HCT116 (cell line): ENCODE results near the gene MYRF. TPM values are rescaled to one million over a fixed set of nuclear protein-coding genes. Genes with fewer than 3 reads are reported as not detected.

Experiments
- ATAC-seq: fragments of 200-7000 bp; cut with Tn5 transposase; 2 replicates; pipeline ENCODE4 v1.9.1; 2020; ENCODE audit warnings: mild to moderate bottlenecking, moderate library complexity
- BruUV-seq: library from RNA; stranded (reverse); fragments of 400-500 nt; replicated peaks from 2 replicates; lab custom pipeline; 2021; lab: Mats Ljungman, UMichigan
- CTCF ChIA-PET: fragments of 300-600 bp; sonication (Branson Sonifier 250); formaldehyde crosslinking; loops from one replicate; lab custom pipeline; 2021; ENCODE audit warnings: antibody characterized with exemption; lab: Charles Lee
- POLR2A ChIA-PET: fragments of 300-600, 350-600 bp; sonication (Branson Sonifier 250); formaldehyde crosslinking; loops from one replicate; lab custom pipeline; 2021; ENCODE audit warnings: antibody characterized with exemption; lab: Charles Lee
- RAD21 ChIA-PET, 2 experiments: fragments of 300-600 bp; sonication (Branson Sonifier 250); formaldehyde crosslinking; loops; one replicate each; lab custom pipeline; 2023; ENCODE audit warnings: low total read pairs in 2 of 2; ENCODE audit not compliant: uncharacterized antibody in 2 of 2, unreplicated experiment in 2 of 2, low non-redundant PET in 1 of 2; lab: Charles Lee
- DNase-seq: peaks from one replicate; pipeline ENCODE4 v3.0.0-alpha.2; 2010; ENCODE audit warnings: low read depth, low spot score
- H2AFZ ChIP-seq: fragments of 200-600 bp; shearing (Covaris generic), sonication (generic); 2 replicates; pipeline ENCODE4 v1.6.1; 2017; ENCODE audit warnings: low read depth, mixed run types, mixed read lengths, antibody characterized with exemption, low read length; ENCODE audit not compliant: poor library complexity, severe bottlenecking
- H3K27ac ChIP-seq: 2 replicates; pipeline ENCODE4 v1.5.1; 2012; ENCODE audit warnings: low read depth, low read length
- H3K27me3 ChIP-seq: fragments of 200-600 bp; sonication (generic); 2 replicates; pipeline ENCODE4 v1.6.1; 2016; ENCODE audit warnings: mixed run types, low read length, mixed read lengths; ENCODE audit not compliant: insufficient read depth
- H3K36me3 ChIP-seq, 2 experiments: fragments of 200-500 bp in 1 of 2; fragments of 200-600 bp in 1 of 2; sonication (Bioruptor generic) in 1 of 2; sonication (generic) in 1 of 2; 2 replicates each; pipeline versions ENCODE4 v1.5.1 to v1.6.1; 2014 to 2016; ENCODE audit warnings: low read length in 2 of 2, inconsistent platforms in 1 of 2, mixed read lengths in 1 of 2, mixed run types in 1 of 2; ENCODE audit not compliant: insufficient read depth in 2 of 2, control insufficient read depth in 1 of 2
- H3K4me1 ChIP-seq, 2 experiments: fragments of 200-600 bp in 1 of 2; sonication (generic) in 1 of 2; 2 replicates each; pipeline versions ENCODE4 v1.5.1 to v1.6.1; 2012 to 2017; ENCODE audit warnings: low read length in 2 of 2, inconsistent platforms in 1 of 2, mild to moderate bottlenecking in 1 of 2, mixed read lengths in 1 of 2, mixed run types in 1 of 2, moderate library complexity in 1 of 2; ENCODE audit not compliant: insufficient read depth in 2 of 2, control insufficient read depth in 1 of 2
- H3K4me2 ChIP-seq: fragments of 200-600 bp; sonication (generic); 2 replicates; pipeline ENCODE4 v1.6.1; 2017; ENCODE audit warnings: mixed run types, low read length, mixed read lengths
- H3K4me3 ChIP-seq, 2 experiments: fragments of 200-600 bp in 1 of 2; sonication (generic) in 1 of 2; replicated peaks in 1 of 2; 2 replicates each; pipeline ENCODE4 v1.5.1; 2011 to 2016; ENCODE audit warnings: low read length in 2 of 2, control low read depth in 1 of 2, low read depth in 1 of 2, mild to moderate bottlenecking in 1 of 2, mixed read lengths in 1 of 2, mixed run types in 1 of 2
- H3K79me2 ChIP-seq: fragments of 200-600 bp; sonication (generic); 2 replicates; pipeline ENCODE4 v1.6.1; 2017; ENCODE audit warnings: mild to moderate bottlenecking, mixed run types, low read length, moderate library complexity, mixed read lengths; ENCODE audit not compliant: insufficient read depth
- H3K9ac ChIP-seq: fragments of 200-600 bp; sonication (generic); 2 replicates; pipeline ENCODE4 v1.6.1; 2016; ENCODE audit warnings: low read length, mixed read lengths
- H3K9me2 ChIP-seq: fragments of 200-600 bp; sonication (generic), shearing (Covaris generic); 2 replicates; pipeline ENCODE4 v1.6.1; 2017; ENCODE audit warnings: mixed run types, mild to moderate bottlenecking, moderate library complexity; ENCODE audit not compliant: insufficient read depth
- H3K9me3 ChIP-seq, 2 experiments: fragments of 200-500 bp in 1 of 2; fragments of 200-600 bp in 1 of 2; sonication (Bioruptor generic) in 1 of 2; sonication (generic) in 1 of 2; 2 replicates each; pipeline ENCODE4 v1.6.1; 2014 to 2017; ENCODE audit warnings: low read length in 2 of 2, mixed read lengths in 2 of 2, inconsistent platforms in 1 of 2, low read depth in 1 of 2, mild to moderate bottlenecking in 1 of 2, mixed run types in 1 of 2, moderate library complexity in 1 of 2; ENCODE audit not compliant: control insufficient read depth in 1 of 2, insufficient read depth in 1 of 2
- H4K20me1 ChIP-seq: fragments of 200-600 bp; sonication (generic), shearing (Covaris generic); 2 replicates; pipeline ENCODE4 v1.6.1; 2017; ENCODE audit warnings: mixed run types, mild to moderate bottlenecking, moderate library complexity; ENCODE audit not compliant: insufficient read depth
- CBX3 ChIP-seq: IDR thresholded peaks from 2 replicates; pipeline ENCODE4 v1.6.1; 2012; ENCODE audit warnings: low read depth
- CEBPB ChIP-seq: IDR thresholded peaks from 2 replicates; pipeline ENCODE4 v1.6.1; 2012; ENCODE audit warnings: low read depth
- EGR1 ChIP-seq: IDR thresholded peaks from 2 replicates; pipeline ENCODE4 v1.6.1; 2012; ENCODE audit warnings: low read depth
- ELF1 ChIP-seq: IDR thresholded peaks from 2 replicates; pipeline ENCODE4 v1.6.1; 2012; ENCODE audit warnings: low read depth, borderline replicate concordance
- MAX ChIP-seq: IDR thresholded peaks from 2 replicates; pipeline ENCODE4 v1.6.1; 2012
- SIN3A ChIP-seq: IDR thresholded peaks from 2 replicates; pipeline ENCODE4 v1.6.1; 2012; ENCODE audit warnings: low read depth
- TCF7L2 ChIP-seq: IDR thresholded peaks from 2 replicates; pipeline ENCODE4 v1.7.0; 2011; ENCODE audit warnings: borderline replicate concordance, inconsistent platforms; ENCODE audit not compliant: insufficient read depth, insufficient read length; ENCODE audit errors: extremely low read depth
- ZBTB33 ChIP-seq: IDR thresholded peaks from 2 replicates; pipeline ENCODE4 v1.6.1; 2011; ENCODE audit warnings: mild to moderate bottlenecking, low read length, moderate library complexity; ENCODE audit not compliant: insufficient replicate concordance; ENCODE audit errors: extremely low read depth
- ZFX ChIP-seq: fragments of 450-650 bp; IDR thresholded peaks from 2 replicates; pipeline ENCODE4 v1.6.1; 2017
- ZNF274 ChIP-seq: fragments of 200-500 bp; sonication (Bioruptor generic); IDR thresholded peaks from 2 replicates; pipeline ENCODE4 v1.6.1; 2014; ENCODE audit warnings: mild to moderate bottlenecking, low read depth, low read length, inconsistent platforms
- intact Hi-C: fragments of 100-400 bp; cut with micrococcal nuclease; formaldehyde crosslinking; loops from 2 replicates; pipeline ENCODE4 v1.10.0; 2022
- total RNA-seq: library from RNA; stranded (reverse); gene quantifications from one replicate; pipeline ENCODE4 v1.2.1, GENCODE V29; 2021; ENCODE audit not compliant: unreplicated experiment
- TF ChIP-seq, protein P1 (sequence below), 3 experiments: fragments of 200-600 bp in 1 of 3; sonication (generic) in 1 of 3; IDR thresholded peaks in 2 of 3; conservative IDR thresholded peaks in 1 of 3; 2 replicates each; pipeline ENCODE4 v1.5.1; 2012 to 2017; ENCODE audit warnings: low read depth in 2 of 3, low read length in 2 of 3, antibody characterized with exemption in 1 of 3, borderline replicate concordance in 1 of 3, control low read depth in 1 of 3, mild to moderate bottlenecking in 1 of 3, mixed read lengths in 1 of 3, mixed run types in 1 of 3, moderate library complexity in 1 of 3; ENCODE audit not compliant: insufficient read depth in 1 of 3
- TF ChIP-seq, protein P2 (sequence below): IDR thresholded peaks from 2 replicates; pipeline ENCODE4 v1.6.1; 2012
- TF ChIP-seq, protein P3 (sequence below): IDR thresholded peaks from 2 replicates; pipeline ENCODE4 v1.6.1; 2012; ENCODE audit warnings: low read depth

The MYRF gene
- total RNA-seq, 1 experiment from 2014 or later, result 52.3 TPM

- no TSS peak for BruUV-seq
- no peak overlapping the region for H3K27ac ChIP-seq
- H3K4me3 ChIP-seq, result no peak overlapping the region
- TF ChIP-seq, protein P1, sequence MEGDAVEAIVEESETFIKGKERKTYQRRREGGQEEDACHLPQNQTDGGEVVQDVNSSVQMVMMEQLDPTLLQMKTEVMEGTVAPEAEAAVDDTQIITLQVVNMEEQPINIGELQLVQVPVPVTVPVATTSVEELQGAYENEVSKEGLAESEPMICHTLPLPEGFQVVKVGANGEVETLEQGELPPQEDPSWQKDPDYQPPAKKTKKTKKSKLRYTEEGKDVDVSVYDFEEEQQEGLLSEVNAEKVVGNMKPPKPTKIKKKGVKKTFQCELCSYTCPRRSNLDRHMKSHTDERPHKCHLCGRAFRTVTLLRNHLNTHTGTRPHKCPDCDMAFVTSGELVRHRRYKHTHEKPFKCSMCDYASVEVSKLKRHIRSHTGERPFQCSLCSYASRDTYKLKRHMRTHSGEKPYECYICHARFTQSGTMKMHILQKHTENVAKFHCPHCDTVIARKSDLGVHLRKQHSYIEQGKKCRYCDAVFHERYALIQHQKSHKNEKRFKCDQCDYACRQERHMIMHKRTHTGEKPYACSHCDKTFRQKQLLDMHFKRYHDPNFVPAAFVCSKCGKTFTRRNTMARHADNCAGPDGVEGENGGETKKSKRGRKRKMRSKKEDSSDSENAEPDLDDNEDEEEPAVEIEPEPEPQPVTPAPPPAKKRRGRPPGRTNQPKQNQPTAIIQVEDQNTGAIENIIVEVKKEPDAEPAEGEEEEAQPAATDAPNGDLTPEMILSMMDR (IDR thresholded peaks at IDR 0.05 in 2 of 3, conservative IDR thresholded peaks at IDR 0.05 in 1 of 3; ENCODE audit: borderline replicate concordance in 1 of 3, insufficient read depth in 1 of 3, low read depth in 2 of 3, low read length in 2 of 3), result no peak
- no peak for TF ChIP-seq ZFX
- TF ChIP-seq, protein P2, sequence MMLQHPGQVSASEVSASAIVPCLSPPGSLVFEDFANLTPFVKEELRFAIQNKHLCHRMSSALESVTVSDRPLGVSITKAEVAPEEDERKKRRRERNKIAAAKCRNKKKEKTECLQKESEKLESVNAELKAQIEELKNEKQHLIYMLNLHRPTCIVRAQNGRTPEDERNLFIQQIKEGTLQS, result no peak
- TF ChIP-seq ELF1, result no peak
- no peak for TF ChIP-seq ZBTB33
- no peak for TF ChIP-seq EGR1
- TF ChIP-seq TCF7L2, result no peak
- no peak for TF ChIP-seq SIN3A
- TF ChIP-seq CEBPB, result no peak
- TF ChIP-seq MAX, result no peak
- TF ChIP-seq CBX3, result no peak
- TF ChIP-seq, protein P3, sequence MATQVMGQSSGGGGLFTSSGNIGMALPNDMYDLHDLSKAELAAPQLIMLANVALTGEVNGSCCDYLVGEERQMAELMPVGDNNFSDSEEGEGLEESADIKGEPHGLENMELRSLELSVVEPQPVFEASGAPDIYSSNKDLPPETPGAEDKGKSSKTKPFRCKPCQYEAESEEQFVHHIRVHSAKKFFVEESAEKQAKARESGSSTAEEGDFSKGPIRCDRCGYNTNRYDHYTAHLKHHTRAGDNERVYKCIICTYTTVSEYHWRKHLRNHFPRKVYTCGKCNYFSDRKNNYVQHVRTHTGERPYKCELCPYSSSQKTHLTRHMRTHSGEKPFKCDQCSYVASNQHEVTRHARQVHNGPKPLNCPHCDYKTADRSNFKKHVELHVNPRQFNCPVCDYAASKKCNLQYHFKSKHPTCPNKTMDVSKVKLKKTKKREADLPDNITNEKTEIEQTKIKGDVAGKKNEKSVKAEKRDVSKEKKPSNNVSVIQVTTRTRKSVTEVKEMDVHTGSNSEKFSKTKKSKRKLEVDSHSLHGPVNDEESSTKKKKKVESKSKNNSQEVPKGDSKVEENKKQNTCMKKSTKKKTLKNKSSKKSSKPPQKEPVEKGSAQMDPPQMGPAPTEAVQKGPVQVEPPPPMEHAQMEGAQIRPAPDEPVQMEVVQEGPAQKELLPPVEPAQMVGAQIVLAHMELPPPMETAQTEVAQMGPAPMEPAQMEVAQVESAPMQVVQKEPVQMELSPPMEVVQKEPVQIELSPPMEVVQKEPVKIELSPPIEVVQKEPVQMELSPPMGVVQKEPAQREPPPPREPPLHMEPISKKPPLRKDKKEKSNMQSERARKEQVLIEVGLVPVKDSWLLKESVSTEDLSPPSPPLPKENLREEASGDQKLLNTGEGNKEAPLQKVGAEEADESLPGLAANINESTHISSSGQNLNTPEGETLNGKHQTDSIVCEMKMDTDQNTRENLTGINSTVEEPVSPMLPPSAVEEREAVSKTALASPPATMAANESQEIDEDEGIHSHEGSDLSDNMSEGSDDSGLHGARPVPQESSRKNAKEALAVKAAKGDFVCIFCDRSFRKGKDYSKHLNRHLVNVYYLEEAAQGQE, result no peak
- TF ChIP-seq ZNF274, result no peak
- peaks cover 3 to 18% of the 10 kb centered on the region in 2 experiments; a peak in 2 of 4 replicates for H3K4me1 ChIP-seq
- H3K79me2 ChIP-seq, result no peaks in the 10 kb centered on the region
- ChIA-PET POLR2A (interaction anchor here (1.1 kb wide), 1 partner anchor 32 kb away, joined by 3 read pairs; no protein-coding TSS in a partner anchor), RAD21 (interaction anchor here (0.7 to 0.8 kb wide), 2 partner anchors 32 to 362 kb away, joined by 3 read pairs; no protein-coding TSS in a partner anchor), CTCF (interaction anchor here (0.7 to 2.0 kb wide), 9 partner anchors 13 to 362 kb away, joined by 3 to 20 read pairs (median 8); no protein-coding TSS in a partner anchor)
- no peak overlapping the region for H3K9ac ChIP-seq
- H3K36me3 ChIP-seq, result no peaks in the 10 kb centered on the region
- no peak overlapping the region for H3K4me2 ChIP-seq
- ATAC-seq (no peak), DNase-seq (no peak)
- no peaks in the 10 kb centered on the region for H3K9me2 ChIP-seq
- no peaks in the 10 kb centered on the region for H4K20me1 ChIP-seq
- H3K27me3 ChIP-seq, result no peaks in the 10 kb centered on the region
- intact Hi-C loops, result loop anchor here (1.0 to 2.0 kb wide), 3 partner anchors 30 to 362 kb away; no protein-coding TSS in a partner anchor
- no peaks in the 10 kb centered on the region for H3K9me3 ChIP-seq
- H2AFZ ChIP-seq, result no peak overlapping the region
These were observed 5.8 kb upstream of the MYRF start for GRCh38 chr11:61746442-61747191.
